Fibroblast of lung (primary cell): ENCODE results near the gene SORCS3.

Experiments
- EZH2 ChIP-seq: IDR thresholded peaks from 2 replicates; pipeline ENCODE4 v1.5.1; 2012; ENCODE audit warnings: low read length, control low read depth, mild to moderate bottlenecking; ENCODE audit errors: missing control alignments
- TF ChIP-seq, protein P1 (sequence below), 2 donors: IDR thresholded peaks in 1 of 2; conservative IDR thresholded peaks in 1 of 2; 1 replicate in 1 of 2; 2 replicates in 1 of 2; pipeline ENCODE4 v1.5.1; 2011 to 2012; ENCODE audit warnings: low read length in 2 of 2, control low read depth in 1 of 2, inconsistent platforms in 1 of 2, low read depth in 1 of 2, mild to moderate bottlenecking in 1 of 2

GRCh38 chr10:104735036-104735756 is 94.1 kb downstream of the SORCS3 start:
- TF ChIP-seq, protein P1, sequence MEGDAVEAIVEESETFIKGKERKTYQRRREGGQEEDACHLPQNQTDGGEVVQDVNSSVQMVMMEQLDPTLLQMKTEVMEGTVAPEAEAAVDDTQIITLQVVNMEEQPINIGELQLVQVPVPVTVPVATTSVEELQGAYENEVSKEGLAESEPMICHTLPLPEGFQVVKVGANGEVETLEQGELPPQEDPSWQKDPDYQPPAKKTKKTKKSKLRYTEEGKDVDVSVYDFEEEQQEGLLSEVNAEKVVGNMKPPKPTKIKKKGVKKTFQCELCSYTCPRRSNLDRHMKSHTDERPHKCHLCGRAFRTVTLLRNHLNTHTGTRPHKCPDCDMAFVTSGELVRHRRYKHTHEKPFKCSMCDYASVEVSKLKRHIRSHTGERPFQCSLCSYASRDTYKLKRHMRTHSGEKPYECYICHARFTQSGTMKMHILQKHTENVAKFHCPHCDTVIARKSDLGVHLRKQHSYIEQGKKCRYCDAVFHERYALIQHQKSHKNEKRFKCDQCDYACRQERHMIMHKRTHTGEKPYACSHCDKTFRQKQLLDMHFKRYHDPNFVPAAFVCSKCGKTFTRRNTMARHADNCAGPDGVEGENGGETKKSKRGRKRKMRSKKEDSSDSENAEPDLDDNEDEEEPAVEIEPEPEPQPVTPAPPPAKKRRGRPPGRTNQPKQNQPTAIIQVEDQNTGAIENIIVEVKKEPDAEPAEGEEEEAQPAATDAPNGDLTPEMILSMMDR (conservative IDR thresholded peaks at IDR 0.05 in 1 of 2, IDR thresholded peaks at IDR 0.05 in 1 of 2; ENCODE audit: low read depth in 1 of 2, low read length in 2 of 2) = no peak
- TF ChIP-seq EZH2 = no peak
